K562 (cell line): Measurements from ENCODE around the gene SPTAN1. TPM values are rescaled to one million over a fixed set of nuclear protein-coding genes. Genes with fewer than 3 reads are reported as not detected.
A peak's percentile ranks its signal among the peaks of the same experiment; 100 is the strongest.

ENCODE experiments used
- C11orf30 ChIP-seq: fragments of 450-650 bp; IDR thresholded peaks from 2 replicates; pipeline ENCODE4 v1.6.1; 2016; ENCODE audit warnings: low read depth, mild to moderate bottlenecking
- NR2F6 ChIP-seq: fragments of 450-650 bp; formaldehyde crosslinking; IDR thresholded peaks from 2 replicates; pipeline ENCODE4 v1.4.0; 2020; ENCODE audit warnings: mild to moderate bottlenecking
- RBM17 ChIP-seq: fragments of 200-400 bp; formaldehyde crosslinking; IDR thresholded peaks from 2 replicates; pipeline ENCODE4 v1.6.1; 2017; ENCODE audit warnings: low read depth, mild to moderate bottlenecking, low read length, borderline replicate concordance
- RBM22 ChIP-seq: fragments of 200-400 bp; formaldehyde crosslinking; IDR thresholded peaks from 2 replicates; pipeline ENCODE4 v1.6.1; 2018; ENCODE audit warnings: low read length, low read depth; ENCODE audit not compliant: poor library complexity, severe bottlenecking
- RNF2 ChIP-seq: sonication (generic); IDR thresholded peaks from 2 replicates; pipeline ENCODE4 v1.6.1; 2016
- TARDBP ChIP-seq: fragments of 450-650 bp; IDR thresholded peaks from 2 replicates; pipeline ENCODE4 v1.6.1; 2016
- ZNF280B ChIP-seq: fragments of 250-450 bp; sonication (Bioruptor Pico); IDR thresholded peaks from 2 replicates; pipeline ENCODE4 v1.5.1; 2021; ENCODE audit warnings: mild to moderate bottlenecking
- ZNF75A ChIP-seq: fragments of 450-650 bp; formaldehyde crosslinking; IDR thresholded peaks from 2 replicates; pipeline ENCODE4 v1.4.0; 2020; ENCODE audit warnings: mild to moderate bottlenecking
- polyA plus RNA-seq, 8 experiments: library from polyadenylated mRNA; depleted of rRNA in 4 of 8; stranded (reverse) in 5 of 8; unstranded in 3 of 8; fragments of >200 nt; fragmentation: Nextera tagmentation in 2 of 8; fragmentation: Illumina TruSeq in 1 of 8; extraction: Ambion mirVana in 2 of 8; extraction: Trizol in 1 of 8; gene quantifications; 2 replicates each; pipeline versions ENCODE4 v1.2.1 to v1.2.3, GENCODE V29; 2011 to 2014; ENCODE audit warnings: inconsistent platforms in 1 of 8, missing spikeins in 1 of 8
- total RNA-seq, 7 experiments: library from RNA; depleted of rRNA in 6 of 7; stranded (reverse); fragments of >200 nt in 6 of 7; fragmentation: Illumina TruSeq in 2 of 7; extraction: Trizol in 2 of 7; gene quantifications; 2 replicates each; pipeline versions ENCODE4 v1.2.1 to v1.2.3, GENCODE V29; 2011 to 2021; ENCODE audit warnings: low replicate concordance in 1 of 7
- TF ChIP-seq, protein P1 (sequence below): fragments of 250-450 bp; sonication (Bioruptor Pico); IDR thresholded peaks from 2 replicates; pipeline ENCODE4 v1.8.0; 2022; ENCODE audit warnings: inconsistent platforms, mild to moderate bottlenecking, moderate library complexity, borderline replicate concordance
- TF ChIP-seq, protein P2 (sequence below), 2 experiments: fragments of 150-350 bp in 1 of 2; IDR thresholded peaks; 2 replicates each; pipeline ENCODE4 v1.6.1; 2012 to 2016; ENCODE audit warnings: low read depth in 2 of 2, low read length in 2 of 2, mild to moderate bottlenecking in 1 of 2, moderate library complexity in 1 of 2

SPTAN1 gene
- total and polyA plus RNA-seq, 9 of the 15 experiments (the other 6 are each of a cell fraction or from before 2014, with no cell fraction given) = 1.5 to 13.5 (median 6.8) TPM

DNA sequence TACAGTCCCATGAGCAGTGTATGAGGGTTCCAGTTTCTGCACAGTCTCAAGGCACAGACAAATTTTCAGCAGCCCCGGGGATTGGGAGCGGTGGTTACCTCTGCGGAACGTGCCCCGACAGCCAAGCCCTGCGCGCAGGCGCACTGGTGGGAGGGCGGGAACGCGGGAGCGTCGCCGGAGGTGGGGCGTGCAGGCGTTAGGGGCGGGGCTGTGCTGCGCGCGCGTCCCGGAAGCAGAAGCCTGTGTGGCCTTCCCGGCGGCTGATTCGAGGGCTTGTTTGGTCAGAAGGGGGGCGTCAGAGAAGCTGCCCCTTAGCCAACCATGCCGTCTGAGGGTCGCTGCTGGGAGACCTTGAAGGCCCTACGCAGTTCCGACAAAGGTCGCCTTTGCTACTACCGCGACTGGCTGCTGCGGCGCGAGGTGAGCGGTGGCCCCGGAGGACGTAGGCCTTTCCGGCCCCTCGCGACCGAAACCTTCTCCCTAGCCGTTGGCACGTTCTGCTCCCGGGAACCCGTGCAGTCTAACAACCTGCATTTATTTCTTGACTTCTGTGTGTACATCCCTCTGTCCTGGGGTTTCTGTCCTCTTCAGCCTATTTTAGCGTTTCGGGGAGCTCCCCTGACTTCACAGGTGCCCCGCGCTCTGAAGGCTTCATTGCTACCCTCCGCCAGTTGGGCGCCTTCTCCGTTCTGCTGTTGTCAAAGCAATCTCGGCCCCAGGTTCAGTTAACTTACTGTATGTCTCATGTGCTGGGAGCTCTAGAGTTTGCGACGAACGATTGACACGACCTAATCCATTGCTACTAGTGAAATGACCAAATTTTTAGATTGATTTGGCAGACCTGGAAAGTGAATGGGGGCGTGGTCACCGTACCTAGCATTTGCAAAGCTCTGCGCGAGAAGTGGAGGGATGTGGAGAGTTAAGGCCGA lies 47.6 kb upstream of the SPTAN1 start, which contains the start of gene GLE1 (continued):
- TF ChIP-seq NR2F6 (CRISPR knock-in tag) (no peak), RBM17 (no peak), TARDBP (peak; percentile 54; the same call in 1 of the 2 replicates), C11orf30 (no peak), RNF2 (0 out of 2 replicates have a peak, but pooled peaks have one; percentile 25), RBM22 (no peak), ZNF280B (CRISPR knock-in tag) (no peak), ZNF75A (CRISPR knock-in tag) (no peak)
- TF ChIP-seq, protein P1, sequence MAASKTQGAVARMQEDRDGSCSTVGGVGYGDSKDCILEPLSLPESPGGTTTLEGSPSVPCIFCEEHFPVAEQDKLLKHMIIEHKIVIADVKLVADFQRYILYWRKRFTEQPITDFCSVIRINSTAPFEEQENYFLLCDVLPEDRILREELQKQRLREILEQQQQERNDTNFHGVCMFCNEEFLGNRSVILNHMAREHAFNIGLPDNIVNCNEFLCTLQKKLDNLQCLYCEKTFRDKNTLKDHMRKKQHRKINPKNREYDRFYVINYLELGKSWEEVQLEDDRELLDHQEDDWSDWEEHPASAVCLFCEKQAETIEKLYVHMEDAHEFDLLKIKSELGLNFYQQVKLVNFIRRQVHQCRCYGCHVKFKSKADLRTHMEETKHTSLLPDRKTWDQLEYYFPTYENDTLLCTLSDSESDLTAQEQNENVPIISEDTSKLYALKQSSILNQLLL = no peak
- TF ChIP-seq, protein P2, sequence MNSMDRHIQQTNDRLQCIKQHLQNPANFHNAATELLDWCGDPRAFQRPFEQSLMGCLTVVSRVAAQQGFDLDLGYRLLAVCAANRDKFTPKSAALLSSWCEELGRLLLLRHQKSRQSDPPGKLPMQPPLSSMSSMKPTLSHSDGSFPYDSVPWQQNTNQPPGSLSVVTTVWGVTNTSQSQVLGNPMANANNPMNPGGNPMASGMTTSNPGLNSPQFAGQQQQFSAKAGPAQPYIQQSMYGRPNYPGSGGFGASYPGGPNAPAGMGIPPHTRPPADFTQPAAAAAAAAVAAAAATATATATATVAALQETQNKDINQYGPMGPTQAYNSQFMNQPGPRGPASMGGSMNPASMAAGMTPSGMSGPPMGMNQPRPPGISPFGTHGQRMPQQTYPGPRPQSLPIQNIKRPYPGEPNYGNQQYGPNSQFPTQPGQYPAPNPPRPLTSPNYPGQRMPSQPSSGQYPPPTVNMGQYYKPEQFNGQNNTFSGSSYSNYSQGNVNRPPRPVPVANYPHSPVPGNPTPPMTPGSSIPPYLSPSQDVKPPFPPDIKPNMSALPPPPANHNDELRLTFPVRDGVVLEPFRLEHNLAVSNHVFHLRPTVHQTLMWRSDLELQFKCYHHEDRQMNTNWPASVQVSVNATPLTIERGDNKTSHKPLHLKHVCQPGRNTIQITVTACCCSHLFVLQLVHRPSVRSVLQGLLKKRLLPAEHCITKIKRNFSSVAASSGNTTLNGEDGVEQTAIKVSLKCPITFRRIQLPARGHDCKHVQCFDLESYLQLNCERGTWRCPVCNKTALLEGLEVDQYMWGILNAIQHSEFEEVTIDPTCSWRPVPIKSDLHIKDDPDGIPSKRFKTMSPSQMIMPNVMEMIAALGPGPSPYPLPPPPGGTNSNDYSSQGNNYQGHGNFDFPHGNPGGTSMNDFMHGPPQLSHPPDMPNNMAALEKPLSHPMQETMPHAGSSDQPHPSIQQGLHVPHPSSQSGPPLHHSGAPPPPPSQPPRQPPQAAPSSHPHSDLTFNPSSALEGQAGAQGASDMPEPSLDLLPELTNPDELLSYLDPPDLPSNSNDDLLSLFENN (IDR thresholded peaks at IDR 0.05; ENCODE audit: low read depth in 2 of 2, low read length in 2 of 2) = 0 out of 4 replicates have a peak, but pooled peaks of 1 of the 2 experiments have one; percentile 35
